ENCODE data around the gene COPZ2.

COPZ2 gene

DNA sequence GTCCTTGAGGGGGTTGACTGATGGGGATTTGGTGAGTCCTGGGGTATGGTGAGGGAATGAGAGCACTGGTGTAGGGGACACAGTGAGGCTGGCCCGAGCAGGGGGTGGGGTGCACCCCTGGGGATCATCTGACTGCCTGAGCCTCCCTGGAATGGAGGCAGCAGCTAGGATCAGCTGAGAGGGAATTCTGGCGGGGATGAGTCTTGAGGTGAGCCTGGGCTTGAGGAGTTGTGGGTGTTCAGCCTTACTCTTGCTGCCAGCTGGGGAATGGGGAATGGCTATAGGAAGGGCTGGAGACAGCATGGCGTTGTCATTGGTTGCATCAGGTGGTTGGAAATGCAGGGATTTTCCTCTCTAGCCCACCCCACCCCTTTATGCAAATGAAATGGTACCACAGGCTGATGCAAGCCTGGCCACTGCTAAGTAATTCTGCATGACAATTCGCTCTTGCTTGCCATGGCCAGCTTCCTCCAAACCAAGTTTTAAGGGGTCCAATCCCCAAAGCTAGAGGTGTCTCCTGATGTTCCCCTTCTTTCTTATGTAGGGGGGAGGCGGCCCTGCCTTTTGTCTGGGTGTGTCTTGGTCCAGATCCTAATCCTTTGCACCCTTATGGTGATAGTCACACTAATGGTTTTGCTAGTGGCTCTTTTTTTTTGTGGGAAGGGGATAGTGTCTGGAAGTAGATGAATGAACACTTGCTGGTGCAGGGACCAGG is 18.1 kb upstream of the COPZ2 start:
- DNase-seq (ENCODE audit: low read depth), result peak; percentile 93
- peak overlapping the region; percentile 81 for H3K4me3 ChIP-seq (ENCODE audit: low read depth, low read length)
- TF ChIP-seq, protein P1, sequence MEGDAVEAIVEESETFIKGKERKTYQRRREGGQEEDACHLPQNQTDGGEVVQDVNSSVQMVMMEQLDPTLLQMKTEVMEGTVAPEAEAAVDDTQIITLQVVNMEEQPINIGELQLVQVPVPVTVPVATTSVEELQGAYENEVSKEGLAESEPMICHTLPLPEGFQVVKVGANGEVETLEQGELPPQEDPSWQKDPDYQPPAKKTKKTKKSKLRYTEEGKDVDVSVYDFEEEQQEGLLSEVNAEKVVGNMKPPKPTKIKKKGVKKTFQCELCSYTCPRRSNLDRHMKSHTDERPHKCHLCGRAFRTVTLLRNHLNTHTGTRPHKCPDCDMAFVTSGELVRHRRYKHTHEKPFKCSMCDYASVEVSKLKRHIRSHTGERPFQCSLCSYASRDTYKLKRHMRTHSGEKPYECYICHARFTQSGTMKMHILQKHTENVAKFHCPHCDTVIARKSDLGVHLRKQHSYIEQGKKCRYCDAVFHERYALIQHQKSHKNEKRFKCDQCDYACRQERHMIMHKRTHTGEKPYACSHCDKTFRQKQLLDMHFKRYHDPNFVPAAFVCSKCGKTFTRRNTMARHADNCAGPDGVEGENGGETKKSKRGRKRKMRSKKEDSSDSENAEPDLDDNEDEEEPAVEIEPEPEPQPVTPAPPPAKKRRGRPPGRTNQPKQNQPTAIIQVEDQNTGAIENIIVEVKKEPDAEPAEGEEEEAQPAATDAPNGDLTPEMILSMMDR (conservative IDR thresholded peaks at IDR 0.05; ENCODE audit: low read depth, low read length), result no peak

DNA sequence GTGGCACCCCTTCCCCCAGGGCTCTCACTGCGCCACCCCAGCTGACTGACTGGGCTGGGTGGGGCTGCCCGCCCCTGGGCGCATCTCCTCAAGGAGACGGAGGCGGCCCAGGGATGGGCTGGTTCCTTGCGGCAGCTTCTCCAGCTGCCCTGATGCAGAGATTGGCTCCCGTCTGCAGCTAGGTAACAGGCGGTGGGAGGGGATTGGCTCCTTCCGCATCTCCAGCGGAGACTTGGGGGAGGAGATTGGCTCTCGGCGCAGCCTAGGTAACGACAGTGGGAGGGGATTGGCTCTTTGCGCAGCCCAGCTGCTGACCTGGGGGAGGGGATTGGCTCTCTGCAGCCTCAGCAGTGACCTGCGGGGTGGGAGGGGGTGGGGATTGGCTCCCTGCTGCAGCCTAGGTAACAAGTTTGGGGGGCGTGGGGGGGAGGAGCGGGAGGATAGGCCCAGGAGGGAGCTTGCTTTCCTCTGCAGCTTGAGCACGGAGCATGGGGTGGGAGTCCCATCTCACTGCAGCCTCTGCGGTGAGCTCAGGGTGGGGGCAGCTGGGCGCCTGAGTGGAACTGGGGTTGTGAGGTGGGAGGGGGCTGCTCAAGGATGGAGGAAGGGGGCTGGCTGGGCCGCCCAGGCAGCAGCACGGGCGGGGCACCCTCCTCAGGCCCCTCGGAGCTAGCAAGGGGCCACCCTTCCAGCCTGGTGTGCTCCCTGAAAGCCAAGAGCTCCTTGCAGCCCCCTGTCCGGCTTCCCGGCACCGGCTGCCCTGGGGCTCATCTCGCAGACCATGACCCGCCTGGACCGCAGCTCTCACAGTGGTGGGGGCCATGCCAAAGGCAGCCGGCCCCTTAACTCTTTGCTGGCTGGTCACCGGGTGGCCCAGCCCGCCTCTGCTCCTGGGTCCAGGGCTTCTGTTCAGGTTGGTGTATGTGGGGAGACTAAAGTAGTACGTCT is 16.9 kb upstream of the COPZ2 start:
- TF ChIP-seq, protein P1 (conservative IDR thresholded peaks at IDR 0.05; ENCODE audit: low read depth, low read length), result no peak
- H3K4me3 ChIP-seq (ENCODE audit: low read depth, low read length), result peak overlapping the region; percentile 81
- peak; percentile 98 for DNase-seq (ENCODE audit: low read depth)

DNA sequence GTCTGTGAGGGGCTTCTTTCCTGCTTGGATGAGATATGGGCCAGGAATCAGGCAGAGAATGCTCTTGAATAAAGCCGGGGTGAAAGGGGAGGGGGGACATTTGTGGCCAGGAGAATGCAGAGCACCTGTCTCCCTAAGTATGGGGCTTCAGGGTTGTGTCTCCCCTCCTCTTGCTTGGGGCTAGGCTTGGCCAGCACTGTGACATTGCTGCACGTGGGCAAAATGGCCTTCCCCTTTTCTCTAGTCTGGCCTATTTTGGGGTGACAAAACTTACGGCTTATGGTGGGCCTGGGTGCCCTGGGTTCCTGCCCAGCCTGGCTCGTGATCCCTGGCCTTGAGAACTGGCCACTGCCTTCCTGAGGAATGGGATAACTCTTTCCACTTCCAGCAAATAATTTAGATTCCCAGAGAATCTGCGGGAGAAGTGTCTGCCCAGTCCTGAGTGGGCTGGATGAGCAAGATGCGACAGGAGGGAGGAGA is 16.2 kb upstream of the COPZ2 start:
- peak overlapping the region; percentile 81 for H3K4me3 ChIP-seq (ENCODE audit: low read depth, low read length)
- no peak for DNase-seq (ENCODE audit: low read depth)
- TF ChIP-seq, protein P1 (conservative IDR thresholded peaks at IDR 0.05; ENCODE audit: low read depth, low read length), result no peak

DNA sequence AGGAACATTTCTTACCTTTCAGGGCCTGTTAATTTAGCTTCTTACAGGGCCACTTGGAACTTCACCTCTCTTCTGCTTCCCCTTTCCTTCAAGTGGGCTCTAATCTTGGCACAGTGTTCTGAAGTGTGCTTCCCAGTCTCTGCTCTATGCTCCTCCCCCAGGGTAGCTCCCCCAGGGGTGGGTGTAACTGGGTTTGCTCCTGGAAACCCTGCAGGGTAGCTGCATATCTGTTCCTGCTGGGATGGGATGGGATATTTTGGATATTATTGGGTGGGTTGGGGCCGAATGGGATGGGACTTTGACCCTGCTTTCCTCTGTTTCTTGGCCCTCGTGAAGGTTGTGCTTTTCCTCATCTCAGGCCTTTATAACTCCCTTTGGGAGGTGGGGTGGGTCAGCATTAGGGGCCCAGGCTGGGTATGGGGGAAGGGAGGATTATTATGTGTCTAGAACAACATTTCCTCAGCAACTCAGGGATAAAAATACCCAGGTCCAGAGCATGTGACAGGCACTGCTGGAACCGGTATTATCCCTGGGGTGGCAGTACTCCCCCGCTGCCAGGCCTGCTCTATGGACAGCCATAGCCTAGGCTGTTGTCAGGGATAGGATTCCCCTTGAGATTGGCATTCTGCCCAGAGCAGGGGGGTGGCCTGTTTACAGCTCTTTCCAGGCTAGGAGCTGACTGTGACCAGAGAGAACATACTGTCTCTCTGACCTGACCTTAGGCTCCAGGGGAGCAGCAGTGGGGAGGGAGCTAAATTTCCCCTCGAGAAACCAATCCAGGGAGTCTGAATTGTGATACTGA is 15.6 kb upstream of the COPZ2 start:
- peak overlapping the region; percentile 81 for H3K4me3 ChIP-seq (ENCODE audit: low read depth, low read length)
- DNase-seq (ENCODE audit: low read depth), result peak; percentile 89
- TF ChIP-seq, protein P1 (conservative IDR thresholded peaks at IDR 0.05; ENCODE audit: low read depth, low read length), result no peak

DNA sequence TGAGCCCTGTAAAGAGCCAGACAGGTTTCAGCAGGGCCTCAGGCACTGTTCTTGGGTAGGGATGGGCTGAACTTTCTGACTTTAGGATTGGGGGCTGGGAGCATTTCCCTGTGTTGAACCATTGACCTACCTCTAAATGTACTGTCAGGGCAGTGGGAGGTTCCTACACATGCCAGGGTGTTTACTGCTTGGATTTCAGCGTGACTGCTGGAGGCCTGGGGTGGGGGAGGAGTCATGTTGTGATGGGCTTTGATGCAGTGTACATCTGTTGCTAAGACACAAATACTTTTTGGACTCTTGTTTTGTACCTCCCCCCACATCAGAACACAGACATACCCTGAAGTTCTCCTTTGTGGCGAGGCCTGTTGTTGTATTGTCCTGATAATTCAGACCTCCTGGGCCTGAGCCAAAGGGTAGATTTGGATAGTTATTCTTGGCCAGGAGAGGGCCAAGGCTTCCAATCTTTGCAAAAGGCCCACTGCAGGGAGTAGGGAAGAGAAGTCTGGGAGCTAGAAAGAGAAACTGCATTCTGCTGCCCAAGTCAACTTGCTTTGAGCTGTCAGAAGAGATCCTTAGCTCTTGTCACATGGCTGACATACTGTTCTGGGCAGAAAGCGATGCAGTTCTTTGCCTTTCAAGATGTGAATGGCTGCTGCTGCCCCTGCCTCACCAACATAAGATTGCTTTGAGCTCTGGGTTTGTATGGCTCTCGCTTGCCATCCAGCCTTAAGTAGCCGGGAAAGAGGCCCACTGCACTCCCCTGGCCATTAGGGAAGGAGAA is 14.3 kb upstream of the COPZ2 start:
- peak; percentile 98 for DNase-seq (ENCODE audit: low read depth)
- peak overlapping the region; percentile 81 for H3K4me3 ChIP-seq (ENCODE audit: low read depth, low read length)
- TF ChIP-seq, protein P1 (conservative IDR thresholded peaks at IDR 0.05; ENCODE audit: low read depth, low read length), result peak; percentile 42

DNA sequence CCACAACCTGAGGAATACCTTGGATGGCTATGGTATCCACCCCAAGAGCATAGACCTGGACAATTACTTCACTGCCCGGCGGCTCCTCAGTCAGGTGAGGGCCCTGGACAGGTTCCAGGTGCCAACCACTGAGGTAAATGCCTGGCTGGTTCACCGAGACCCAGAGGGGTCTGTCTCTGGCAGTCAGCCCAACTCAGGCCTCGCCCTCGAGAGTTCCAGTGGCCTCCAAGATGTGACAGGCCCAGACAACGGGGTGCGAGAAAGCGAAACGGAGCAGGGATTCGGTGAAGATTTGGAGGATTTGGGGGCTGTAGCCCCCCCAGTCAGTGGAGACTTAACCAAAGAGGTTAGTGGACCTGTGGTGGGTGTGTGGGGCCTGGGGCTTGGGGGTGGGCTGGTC is 13.7 kb upstream of the COPZ2 start:
- TF ChIP-seq, protein P1 (conservative IDR thresholded peaks at IDR 0.05; ENCODE audit: low read depth, low read length), result no peak
- H3K4me3 ChIP-seq (ENCODE audit: low read depth, low read length), result peak overlapping the region; percentile 81
- DNase-seq (ENCODE audit: low read depth), result no peak

Measured in choroid plexus epithelial cell (primary cell).